HepG2 (cell line): ENCODE results near the gene PHF21B. TPM values are rescaled to one million over a fixed set of nuclear protein-coding genes. Genes with fewer than 3 reads are reported as not detected.

Experiments used
- CSRNP1 ChIP-seq: sonication (generic); formaldehyde crosslinking; IDR thresholded peaks from 2 replicates; pipeline ENCODE4 v1.8.1; 2023; ENCODE audit warnings: mild to moderate bottlenecking, missing genetic modification reagents
- ETS1 ChIP-seq: sonication (generic); formaldehyde crosslinking; IDR thresholded peaks from 2 replicates; pipeline ENCODE4 v1.4.0; 2020; ENCODE audit warnings: missing genetic modification reagents
- ISX ChIP-seq: sonication (generic); formaldehyde crosslinking; conservative IDR thresholded peaks from 2 replicates; pipeline ENCODE4 v1.5.0; 2020; ENCODE audit warnings: missing genetic modification reagents
- MIER2 ChIP-seq: IDR thresholded peaks from 2 replicates; pipeline ENCODE4 v1.6.1; 2016; ENCODE audit warnings: missing biosample characterization, missing genetic modification reagents
- MLLT10 ChIP-seq: sonication (generic); formaldehyde crosslinking; IDR thresholded peaks from 2 replicates; pipeline ENCODE4 v1.4.0; 2020; ENCODE audit warnings: missing genetic modification reagents
- NFKB2 ChIP-seq: sonication (generic); formaldehyde crosslinking; IDR thresholded peaks from 2 replicates; pipeline ENCODE4 v1.4.0; 2020; ENCODE audit warnings: missing genetic modification reagents, borderline replicate concordance
- PBX2 ChIP-seq: IDR thresholded peaks from 2 replicates; pipeline ENCODE4 v1.6.1; 2016; ENCODE audit warnings: control low read depth
- PLSCR1 ChIP-seq: sonication (generic); formaldehyde crosslinking; IDR thresholded peaks from 2 replicates; pipeline ENCODE4 v1.5.0; 2020; ENCODE audit warnings: missing genetic modification reagents, mild to moderate bottlenecking, borderline replicate concordance
- POLR2AphosphoS2 ChIP-seq: IDR thresholded peaks from 2 replicates; pipeline ENCODE4 v1.6.1; 2011; ENCODE audit warnings: low read depth, low read length, improper control_type of control experiment
- RFXAP ChIP-seq: sonication (generic); formaldehyde crosslinking; IDR thresholded peaks from 2 replicates; pipeline ENCODE4 v1.4.0; 2020; ENCODE audit warnings: missing genetic modification reagents, borderline replicate concordance
- SIN3B ChIP-seq: fragments of 150-350 bp; IDR thresholded peaks from 2 replicates; pipeline ENCODE4 v1.6.1; 2014; ENCODE audit warnings: low read length
- SMARCE1 ChIP-seq: fragments of 450-650 bp; IDR thresholded peaks from 2 replicates; pipeline ENCODE4 v1.6.1; 2017; ENCODE audit warnings: borderline replicate concordance
- SP5 ChIP-seq: IDR thresholded peaks from 2 replicates; pipeline ENCODE4 v1.6.1; 2016; ENCODE audit warnings: low read depth, borderline replicate concordance
- SRSF4 ChIP-seq: fragments of 200-400 bp; formaldehyde crosslinking; IDR thresholded peaks from one replicate; pipeline ENCODE4 v1.6.1; 2018; ENCODE audit warnings: mild to moderate bottlenecking, low read depth, low read length, moderate library complexity; ENCODE audit not compliant: poor library complexity, severe bottlenecking
- TEF ChIP-seq: sonication (generic); formaldehyde crosslinking; IDR thresholded peaks from 2 replicates; pipeline ENCODE4 v1.5.0; 2020; ENCODE audit warnings: missing genetic modification reagents
- ZBTB1 ChIP-seq: sonication (generic); formaldehyde crosslinking; IDR thresholded peaks from 2 replicates; pipeline ENCODE4 v1.4.0; 2020; ENCODE audit warnings: missing genetic modification reagents, borderline replicate concordance
- ZBTB26 ChIP-seq: IDR thresholded peaks from 2 replicates; pipeline ENCODE4 v1.6.1; 2016; ENCODE audit warnings: missing compliant biosample characterization, missing genetic modification reagents, borderline replicate concordance
- ZNF30 ChIP-seq: sonication (generic); formaldehyde crosslinking; IDR thresholded peaks from 2 replicates; pipeline ENCODE4 v1.5.0; 2020; ENCODE audit warnings: mild to moderate bottlenecking, missing genetic modification reagents
- ZNF451 ChIP-seq: sonication (generic); formaldehyde crosslinking; IDR thresholded peaks from 2 replicates; pipeline ENCODE4 v1.5.0; 2020; ENCODE audit warnings: mild to moderate bottlenecking, missing genetic modification reagents
- ZNF674 ChIP-seq: sonication (generic); formaldehyde crosslinking; IDR thresholded peaks from 2 replicates; pipeline ENCODE4 v1.5.0; 2020; ENCODE audit warnings: low read depth, mild to moderate bottlenecking, missing genetic modification reagents
- ZSCAN30 ChIP-seq: sonication (generic); formaldehyde crosslinking; IDR thresholded peaks from 2 replicates; pipeline ENCODE4 v1.5.0; 2020; ENCODE audit warnings: mild to moderate bottlenecking, missing genetic modification reagents
- polyA plus RNA-seq, 8 experiments: library from polyadenylated mRNA; depleted of rRNA in 3 of 8; stranded (reverse) in 7 of 8; unstranded in 1 of 8; fragments of >200 nt; fragmentation: Illumina TruSeq in 4 of 8; extraction: Trizol in 4 of 8; gene quantifications; 2 replicates each; pipeline versions ENCODE4 v1.2.1 to v1.2.3, GENCODE V29; 2011 to 2016; ENCODE audit warnings: low read depth in 4 of 8, missing spikeins in 1 of 8, mixed read lengths in 1 of 8; ENCODE audit not compliant: insufficient read depth in 1 of 8
- total RNA-seq, 5 experiments: library from RNA; depleted of rRNA; stranded (reverse); fragments of >200 nt; fragmentation: Illumina TruSeq; extraction: Trizol; gene quantifications; 2 replicates each; pipeline ENCODE4 v1.2.3, GENCODE V29; 2016; ENCODE audit warnings: low read depth in 1 of 5

The PHF21B gene
- total and polyA plus RNA-seq, 2 of the 13 experiments (the other 11 are each of a cell fraction or from before 2014, with no cell fraction given) = not detected

GRCh38 chr22:44975427-44976262 is 34.2 kb downstream of the PHF21B start (continued):
- TF ChIP-seq PLSCR1 (CRISPR knock-in tag) (0 out of 2 replicates have a peak, but pooled peaks have one; percentile 64), NFKB2 (CRISPR knock-in tag) (peak; percentile 98; the same call in 1 of the 2 replicates), ETS1 (CRISPR knock-in tag) (peak; percentile 93; the same call in 1 of the 2 replicates), PBX2 (CRISPR knock-in tag) (no peak), ZSCAN30 (CRISPR knock-in tag) (peak; percentile 90; the same call in 1 of the 2 replicates), SMARCE1 (no peak), MLLT10 (no peak), ISX (CRISPR knock-in tag) (peak; percentile 95), ZBTB1 (CRISPR knock-in tag) (no peak), ZBTB26 (CRISPR knock-in tag) (peak; percentile 86), RFXAP (CRISPR knock-in tag) (peak; percentile 86; the same call in 1 of the 2 replicates), ZNF674 (CRISPR knock-in tag) (no peak), ZNF30 (CRISPR knock-in tag) (no peak), TEF (peak; percentile 92), SIN3B (no peak), CSRNP1 (CRISPR knock-in tag) (no peak), ZNF451 (no peak), SP5 (CRISPR knock-in tag) (peak; percentile 73), MIER2 (CRISPR knock-in tag) (peak; percentile 100), POLR2AphosphoS2 (no peak), SRSF4 (no peak)
